Measurements from ENCODE around the gene TMEM108. TPM values are rescaled to one million over a fixed set of nuclear protein-coding genes. Genes with fewer than 3 reads are reported as not detected.

The TMEM108 gene
- total RNA-seq, 1 experiment from 2014 or later = not detected

DNA sequence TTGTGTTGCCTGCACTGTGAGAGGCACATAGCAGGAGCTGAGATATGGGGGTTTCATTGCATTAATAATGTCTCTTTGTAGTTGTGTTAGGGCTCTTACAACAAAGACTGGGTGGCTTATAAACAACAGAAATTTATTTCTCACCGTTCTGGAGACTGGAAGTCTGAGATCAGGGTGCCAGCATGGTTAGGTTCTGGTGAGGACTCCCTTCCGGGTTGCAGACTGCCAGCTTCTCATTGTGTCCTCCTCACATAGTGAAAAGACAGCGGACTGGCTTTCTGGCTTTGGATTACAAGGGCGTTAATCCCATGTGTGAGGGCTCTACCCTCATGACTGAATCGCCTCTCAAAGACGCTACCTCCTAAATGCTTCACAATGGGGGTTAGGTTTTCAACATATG is 20.6 kb downstream of the TMEM108 start:
- ChIA-PET CTCF (interaction anchor here (0.6 to 2.8 kb wide), 2 partner anchors 17 to 748 kb away, joined by 3 to 14 read pairs; no protein-coding TSS in a partner anchor), POLR2A (no interaction called here)
- H3K9me3 Mint-ChIP-seq (ENCODE audit: unreplicated experiment) = no peaks in the 10 kb centered on the region
- H3K36me3 Mint-ChIP-seq (ENCODE audit: insufficient read depth, unreplicated experiment) = no peaks in the 10 kb centered on the region
- TF ChIP-seq CTCF (IDR thresholded peaks at IDR 0.05; ENCODE audit: unreplicated experiment) = no peak
- H3K27me3 Mint-ChIP-seq (ENCODE audit: insufficient read depth, unreplicated experiment) = peaks cover 47% of the 10 kb centered on the region
- no peak overlapping the region for H3K4me3 Mint-ChIP-seq (ENCODE audit: unreplicated experiment)
- no peaks in the 10 kb centered on the region for H3K4me1 Mint-ChIP-seq (ENCODE audit: insufficient read depth, unreplicated experiment)
- intact Hi-C loops (cut with micrococcal nuclease) = no loop called here
- no TSS peak for BruUV-seq (replicated peaks)
- H3K27ac Mint-ChIP-seq (ENCODE audit: low read depth, unreplicated experiment) = no peak overlapping the region
- no peak for DNase-seq (ENCODE audit: unreplicated experiment)

GRCh38 chr3:133065193-133065961 is 27.2 kb downstream of the TMEM108 start:
- peaks cover 4% of the 10 kb centered on the region for H3K36me3 Mint-ChIP-seq (ENCODE audit: insufficient read depth, unreplicated experiment)
- ChIA-PET CTCF (no interaction called here), POLR2A (no interaction called here)
- no peak overlapping the region for H3K4me3 Mint-ChIP-seq (ENCODE audit: unreplicated experiment)
- H3K27ac Mint-ChIP-seq (ENCODE audit: low read depth, unreplicated experiment) = no peak overlapping the region
- BruUV-seq (replicated peaks) = no TSS peak
- DNase-seq (ENCODE audit: unreplicated experiment) = no peak
- intact Hi-C loops (cut with micrococcal nuclease) = no loop called here
- peaks cover 61% of the 10 kb centered on the region for H3K27me3 Mint-ChIP-seq (ENCODE audit: insufficient read depth, unreplicated experiment)
- no peaks in the 10 kb centered on the region for H3K4me1 Mint-ChIP-seq (ENCODE audit: insufficient read depth, unreplicated experiment)
- no peak for TF ChIP-seq CTCF (IDR thresholded peaks at IDR 0.05; ENCODE audit: unreplicated experiment)
- no peaks in the 10 kb centered on the region for H3K9me3 Mint-ChIP-seq (ENCODE audit: unreplicated experiment)

- TF ChIP-seq CTCF (IDR thresholded peaks at IDR 0.05; ENCODE audit: unreplicated experiment) = no peak
- ChIA-PET POLR2A (no interaction called here), CTCF (no interaction called here)
- intact Hi-C loops (cut with micrococcal nuclease) = no loop called here
- no peak for DNase-seq (ENCODE audit: unreplicated experiment)
- Mint-ChIP-seq H3K27ac (ENCODE audit: low read depth, unreplicated experiment) (no peak overlapping the region), H3K27me3 (ENCODE audit: insufficient read depth, unreplicated experiment) (peaks cover 63% of the 10 kb centered on the region), H3K4me1 (ENCODE audit: insufficient read depth, unreplicated experiment) (no peaks in the 10 kb centered on the region), H3K9me3 (ENCODE audit: unreplicated experiment) (no peaks in the 10 kb centered on the region), H3K4me3 (ENCODE audit: unreplicated experiment) (no peak overlapping the region), H3K36me3 (ENCODE audit: insufficient read depth, unreplicated experiment) (peaks cover 5% of the 10 kb centered on the region)
- no TSS peak for BruUV-seq (replicated peaks)
Observed at GRCh38 chr3:133066026-133066425, 27.8 kb downstream of the TMEM108 start.

GRCh38 chr3:133069556-133070286 is 31.5 kb downstream of the TMEM108 start:
- Mint-ChIP-seq H3K4me3 (ENCODE audit: unreplicated experiment) (no peak overlapping the region), H3K4me1 (ENCODE audit: insufficient read depth, unreplicated experiment) (no peaks in the 10 kb centered on the region), H3K27me3 (ENCODE audit: insufficient read depth, unreplicated experiment) (peaks cover 40% of the 10 kb centered on the region), H3K36me3 (ENCODE audit: insufficient read depth, unreplicated experiment) (peaks cover 5% of the 10 kb centered on the region), H3K9me3 (ENCODE audit: unreplicated experiment) (no peaks in the 10 kb centered on the region), H3K27ac (ENCODE audit: low read depth, unreplicated experiment) (no peak overlapping the region)
- DNase-seq (ENCODE audit: unreplicated experiment) = no peak
- intact Hi-C loops (cut with micrococcal nuclease) = no loop called here
- CTCF ChIA-PET = interaction anchor here (0.7 to 1.1 kb wide), 4 partner anchors 9 to 416 kb away, joined by 3 to 4 read pairs (median 4); no protein-coding TSS in a partner anchor
- no TSS peak for BruUV-seq (replicated peaks)
- POLR2A ChIA-PET = no interaction called here
- TF ChIP-seq CTCF (IDR thresholded peaks at IDR 0.05; ENCODE audit: unreplicated experiment) = no peak
